Mesodermal cell (in vitro differentiated cells): ENCODE measurements around the gene WIPF3.
"Not testable (repeated sequence)": the region's sequence is repeated elsewhere in the genome, so short reads cannot be mapped to it uniquely, and the experiment has no call there.

ENCODE experiments used
- H3K27ac ChIP-seq: 2 replicates; pipeline ENCODE4 v1.7.0; 2013; ENCODE audit warnings: mild to moderate bottlenecking, low read depth, low read length, moderate library complexity; ENCODE audit not compliant: severe bottlenecking
- H3K36me3 ChIP-seq: 2 replicates; pipeline ENCODE4 v1.7.1; 2013; ENCODE audit warnings: mild to moderate bottlenecking, low read length, moderate library complexity; ENCODE audit not compliant: control insufficient read depth, insufficient read depth
- H3K4me1 ChIP-seq: one replicate; pipeline ENCODE4 v1.7.1; 2013; ENCODE audit warnings: mild to moderate bottlenecking, low read length; ENCODE audit not compliant: insufficient read depth, control insufficient read depth, poor library complexity, severe bottlenecking
- H3K4me3 ChIP-seq: 2 replicates; pipeline ENCODE4 v1.7.0; 2013; ENCODE audit warnings: low read length, control low read depth, mild to moderate bottlenecking; ENCODE audit not compliant: insufficient read depth, poor library complexity, severe bottlenecking; ENCODE audit errors: extremely low read depth
- H3K9me3 ChIP-seq: 2 replicates; pipeline ENCODE4 v1.7.1; 2013; ENCODE audit warnings: mild to moderate bottlenecking, low read length, moderate library complexity; ENCODE audit not compliant: control insufficient read depth
- WGBS, 2 experiments: methylation state at CpG; one replicate each; pipeline ENCODE4 v1.1.5; 2013; ENCODE audit warnings: missing lambda C conversion rate in 2 of 2; ENCODE audit not compliant: insufficient coverage in 2 of 2; 5-methylcytosine and 5-hydroxymethylcytosine counted together

Gene WIPF3

DNA sequence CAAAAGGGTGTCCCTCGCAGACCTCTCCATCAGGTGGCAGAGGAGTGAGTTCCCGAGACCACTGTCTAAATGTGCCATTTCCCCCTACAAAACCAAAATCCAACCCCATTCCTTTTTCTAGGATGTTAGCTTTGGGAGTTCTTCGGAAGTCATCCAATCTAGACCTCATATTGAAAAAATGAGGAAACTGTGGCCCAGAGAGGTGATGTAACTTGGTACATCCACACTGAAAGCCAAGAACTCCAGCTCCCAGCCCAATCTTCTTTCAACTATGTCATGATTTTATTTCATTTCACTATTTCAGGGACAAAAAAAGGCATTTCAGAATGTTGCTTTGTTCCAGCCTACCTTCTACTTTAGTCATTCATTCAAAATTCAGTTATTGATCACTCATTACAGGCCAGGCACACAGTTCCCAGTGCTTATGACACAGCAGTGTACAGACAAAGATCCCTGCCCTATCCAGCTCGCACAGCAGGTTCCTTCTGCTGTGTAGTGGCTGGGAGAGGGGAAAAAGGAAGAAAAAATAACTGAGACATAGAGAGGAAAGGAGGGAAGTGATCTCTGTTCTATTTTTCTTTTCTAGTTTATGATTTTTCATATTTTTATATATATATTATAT, 147.5 kb downstream of the WIPF3 start:
- Histone ChIP-seq H3K4me3 (no peak overlapping the region), H3K36me3 (peaks cover 85% of the 10 kb centered on the region), H3K4me1 (peaks cover 12% of the 10 kb centered on the region), H3K9me3 (no peaks in the 10 kb centered on the region), H3K27ac (no peak overlapping the region)
- 80% methylated on average over 1 of the region's 4 CpGs; no CpG with 5 or more reads in 1 of the 2 experiments for WGBS, 2 experiments

DNA sequence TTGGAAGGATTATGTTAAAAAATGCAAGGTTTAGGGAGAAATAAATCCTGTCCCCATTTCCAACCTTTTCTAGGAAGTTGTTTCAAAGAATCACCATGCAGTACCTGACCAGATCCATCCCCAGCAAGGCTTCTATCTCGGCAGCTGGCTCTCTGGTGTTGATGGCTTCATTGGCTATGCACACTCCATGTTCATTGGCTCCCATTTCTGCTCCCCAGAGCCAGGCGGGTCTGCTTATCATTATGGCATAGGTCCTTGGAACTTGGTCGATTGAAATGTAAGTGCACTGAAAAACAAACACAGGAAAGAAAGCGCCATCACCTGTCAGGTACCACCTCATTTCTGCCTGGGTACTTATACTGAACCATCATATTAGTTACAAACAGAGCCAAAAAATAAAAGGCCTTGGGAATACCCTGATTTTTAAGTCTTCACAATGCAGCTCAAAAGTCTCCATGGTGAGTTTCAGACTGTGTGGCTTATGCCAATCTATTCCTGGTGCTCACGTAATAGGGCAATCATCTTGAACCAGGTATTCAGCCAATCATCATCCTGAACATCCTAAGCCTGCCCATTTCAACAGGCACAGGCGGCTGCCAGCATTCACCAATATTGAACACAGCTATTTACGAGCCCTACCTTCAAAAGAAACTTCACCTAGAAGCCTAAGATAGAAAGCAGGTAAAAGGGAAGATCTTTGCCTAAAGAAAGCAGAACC, 148.9 kb downstream of the WIPF3 start:
- H3K4me3 ChIP-seq: no peak overlapping the region
- H3K4me1 ChIP-seq: peaks cover 12% of the 10 kb centered on the region
- H3K9me3 ChIP-seq: no peaks in the 10 kb centered on the region
- WGBS, 2 experiments: 96 to 98% methylated on average over 3 to 5 of the region's 7 CpGs
- H3K36me3 ChIP-seq: peaks cover 82% of the 10 kb centered on the region
- H3K27ac ChIP-seq: no peak overlapping the region

DNA sequence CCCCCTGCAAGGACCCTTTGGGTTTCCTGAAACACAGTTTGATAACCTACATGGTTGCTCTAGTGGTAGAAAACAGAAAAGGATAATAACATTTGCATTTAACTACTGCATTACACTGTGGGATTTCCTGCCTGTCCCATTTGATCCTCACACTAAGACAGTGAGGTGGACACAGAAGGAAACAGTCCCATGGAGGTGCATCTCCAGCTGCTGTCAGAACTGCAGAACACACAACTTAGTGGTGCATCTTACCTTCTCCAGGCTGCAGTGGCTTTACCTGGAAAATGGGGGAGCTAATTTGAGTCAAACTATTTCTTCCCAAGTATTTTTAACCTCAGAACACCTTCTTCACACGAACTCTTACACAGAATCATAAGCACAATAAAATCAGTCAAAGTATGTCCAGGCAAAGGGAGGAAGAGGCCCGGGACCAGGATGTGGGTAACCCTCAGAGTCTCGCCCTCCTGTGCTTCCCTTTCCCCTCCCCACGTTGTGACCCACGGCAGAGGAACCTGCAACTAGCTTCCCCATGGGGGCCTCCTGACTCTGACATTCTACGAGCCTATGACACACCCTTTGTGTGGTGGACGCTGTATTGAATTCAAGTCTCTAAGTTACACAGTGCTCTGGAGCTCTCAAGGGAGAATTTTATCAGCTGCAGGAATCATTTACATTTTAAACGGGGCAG, 149.6 kb downstream of the WIPF3 start:
- peaks cover 75% of the 10 kb centered on the region for H3K36me3 ChIP-seq

DNA sequence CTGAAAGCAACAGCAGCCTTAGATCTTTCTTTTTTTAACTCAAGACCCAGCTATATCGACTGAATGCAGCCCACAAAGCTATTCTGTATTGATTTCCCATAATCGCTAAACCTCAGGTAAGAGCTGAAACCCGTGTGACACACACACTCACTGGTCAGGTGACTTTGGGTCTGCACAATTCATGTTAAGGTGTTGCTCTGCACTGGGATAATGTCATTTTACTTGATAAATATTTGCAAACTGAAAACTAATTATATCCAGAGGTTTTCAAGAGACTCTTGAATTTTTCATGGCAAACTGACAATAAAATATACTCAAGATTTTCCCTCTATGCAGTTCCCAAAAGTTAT, 150.2 kb downstream of the WIPF3 start:
- H3K9me3 ChIP-seq: no peaks in the 10 kb centered on the region
- peaks cover 70% of the 10 kb centered on the region for H3K36me3 ChIP-seq
- WGBS, 2 experiments: 87 to 100% methylated on average over 2 to 3 of the region's 3 CpGs
- H3K4me3 ChIP-seq: no peak overlapping the region
- no peak overlapping the region for H3K27ac ChIP-seq
- peaks cover 12% of the 10 kb centered on the region for H3K4me1 ChIP-seq

More for the DNA sequence above, 149.6 kb downstream of the WIPF3 start:
- Histone ChIP-seq H3K27ac (no peak overlapping the region), H3K9me3 (no peaks in the 10 kb centered on the region), H3K4me1 (peaks cover 12% of the 10 kb centered on the region), H3K4me3 (no peak overlapping the region)
- WGBS, 2 experiments: 87 to 90% methylated on average over 4 of the region's 8 CpGs

GRCh38 chr7:29957521-29958310, 151.4 kb downstream of the WIPF3 start:
- H3K9me3 ChIP-seq: no peaks in the 10 kb centered on the region
- H3K36me3 ChIP-seq: peaks cover 69% of the 10 kb centered on the region
- peaks cover 12% of the 10 kb centered on the region for H3K4me1 ChIP-seq
- H3K27ac ChIP-seq: no peak overlapping the region
- 96 to 98% methylated on average over 6 of the region's 9 CpGs for WGBS, 2 experiments
- H3K4me3 ChIP-seq: no peak overlapping the region

- Histone ChIP-seq H3K36me3 (peaks cover 69% of the 10 kb centered on the region), H3K4me1 (peaks cover 12% of the 10 kb centered on the region), H3K9me3 (no peaks in the 10 kb centered on the region), H3K27ac (no peak overlapping the region), H3K4me3 (no peak overlapping the region)
- 94 to 97% methylated on average over 6 to 7 of the region's 8 CpGs for WGBS, 2 experiments
These were observed 152.5 kb downstream of the WIPF3 start for GRCh38 chr7:29958667-29959358.

DNA sequence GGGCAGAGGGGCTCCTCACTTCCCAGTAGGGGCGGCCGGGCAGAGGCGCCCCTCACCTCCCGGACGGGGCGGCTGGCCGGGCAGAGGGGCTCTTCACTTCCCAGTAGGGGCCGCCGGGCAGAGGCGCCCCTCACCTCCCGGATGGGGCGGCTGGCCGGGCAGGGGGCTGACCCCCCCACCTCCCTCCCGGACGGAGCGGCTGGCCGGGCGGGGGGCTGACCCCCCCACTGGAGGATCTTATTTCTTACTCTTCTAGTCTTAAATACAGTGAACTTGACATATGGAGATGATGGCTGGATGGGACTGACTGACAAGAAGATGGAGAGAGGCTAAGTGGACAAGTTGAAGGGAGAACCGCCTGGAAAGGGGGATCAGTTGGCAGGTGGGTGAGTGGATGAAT, 155.3 kb downstream of the WIPF3 start:
- H3K27ac ChIP-seq, H3K9me3 ChIP-seq, H3K4me1 ChIP-seq, H3K4me3 ChIP-seq: not testable (repeated sequence)
- 100% methylated on average over 1 to 6 of the region's 19 CpGs for WGBS, 2 experiments
- H3K36me3 ChIP-seq: peaks cover 68% of the 10 kb centered on the region

GRCh38 chr7:29962035-29962434, 155.7 kb downstream of the WIPF3 start:
- H3K27ac ChIP-seq: no peak overlapping the region
- peaks cover 64% of the 10 kb centered on the region for H3K36me3 ChIP-seq
- H3K4me3 ChIP-seq: no peak overlapping the region
- H3K9me3 ChIP-seq: no peaks in the 10 kb centered on the region
- 92 to 93% methylated on average over 1 of the region's 1 CpG for WGBS, 2 experiments
- H3K4me1 ChIP-seq: peaks cover 5% of the 10 kb centered on the region

DNA sequence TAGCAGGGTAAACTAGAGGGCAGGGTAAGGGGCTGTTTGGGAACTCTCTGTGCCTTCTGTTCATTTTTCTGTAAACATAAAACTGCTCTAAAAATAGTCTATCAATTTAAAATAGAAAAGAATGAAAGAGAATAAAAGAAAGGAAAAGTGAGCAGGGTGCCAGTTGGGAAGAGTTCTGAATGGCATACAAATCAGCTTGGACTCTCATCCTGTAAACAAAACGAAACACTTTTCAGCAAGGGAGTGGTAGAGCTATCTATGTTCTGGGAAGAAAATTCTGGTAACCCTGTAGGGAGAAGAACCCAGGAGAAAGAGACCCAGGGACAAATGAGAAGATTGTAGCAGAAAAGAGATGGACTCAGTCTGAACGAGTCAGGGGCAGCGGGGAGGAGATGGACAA, 158.7 kb downstream of the WIPF3 start:
- 96% methylated on average over 3 of the region's 3 CpGs; no CpG with 5 or more reads in 1 of the 2 experiments for WGBS, 2 experiments
- H3K36me3 ChIP-seq: peaks cover 65% of the 10 kb centered on the region
- H3K9me3 ChIP-seq: no peaks in the 10 kb centered on the region
- peaks cover 11% of the 10 kb centered on the region for H3K4me1 ChIP-seq
- no peak overlapping the region for H3K27ac ChIP-seq
- no peak overlapping the region for H3K4me3 ChIP-seq
